ENCODE data around the gene STK17A.

DNA sequence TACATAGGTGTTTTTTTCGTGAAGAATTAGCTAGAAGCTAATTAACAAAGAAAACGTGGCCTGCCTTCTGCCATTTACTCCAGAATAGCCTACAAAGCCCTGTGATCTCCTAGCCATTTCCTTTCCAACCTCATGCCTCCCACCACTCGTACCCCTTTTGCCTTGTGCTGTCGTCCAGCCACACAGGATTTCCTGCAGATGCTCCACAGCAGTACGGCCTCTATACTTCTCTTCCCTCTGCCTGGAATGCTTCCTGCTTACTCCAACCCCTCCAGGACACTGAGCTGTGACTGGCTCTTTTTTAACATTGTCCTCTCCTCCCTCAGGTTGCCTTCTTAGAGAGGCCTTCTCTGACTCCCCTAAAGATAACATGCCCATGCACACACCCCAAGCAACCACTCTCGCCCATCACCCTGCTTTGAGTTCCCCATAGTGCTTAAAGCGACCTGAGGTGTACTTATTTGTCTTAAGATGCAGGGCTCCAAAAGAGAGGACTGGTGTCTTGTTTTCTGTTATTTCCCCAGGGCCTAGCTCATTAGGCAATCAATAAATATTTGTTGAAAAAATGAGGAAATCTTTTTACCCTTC is 32.7 kb downstream of the STK17A start:
- TF ChIP-seq ELF1 (IDR thresholded peaks at IDR 0.05) = no peak
- TF ChIP-seq CTCF (IDR thresholded peaks at IDR 0.05) = no peak
- no peak for TF ChIP-seq NFIC (IDR thresholded peaks at IDR 0.05; ENCODE audit: borderline replicate concordance)
- no peak for TF ChIP-seq SMC3 (IDR thresholded peaks at IDR 0.05; ENCODE audit: low read depth, low read length)
- no peak for TF ChIP-seq CHD2 (IDR thresholded peaks at IDR 0.05; ENCODE audit: low read length, partially characterized antibody)
- no peak for TF ChIP-seq NRF1 (IDR thresholded peaks at IDR 0.05; ENCODE audit: low read depth, low read length)
